GM12892 (cell line): ENCODE data around the gene TEX52.

Experiments
- POLR2A ChIP-seq: IDR thresholded peaks from 2 replicates; pipeline ENCODE4 v1.6.1; 2011; ENCODE audit warnings: low read depth, low read length, control low read depth
- POLR2AphosphoS5 ChIP-seq: IDR thresholded peaks from 2 replicates; pipeline ENCODE4 v1.6.1; 2011; ENCODE audit warnings: low read depth, low read length, control low read depth
- TAF1 ChIP-seq: IDR thresholded peaks from 2 replicates; pipeline ENCODE4 v1.6.1; 2011; ENCODE audit warnings: low read depth, mild to moderate bottlenecking, control low read depth, low read length, borderline replicate concordance

DNA sequence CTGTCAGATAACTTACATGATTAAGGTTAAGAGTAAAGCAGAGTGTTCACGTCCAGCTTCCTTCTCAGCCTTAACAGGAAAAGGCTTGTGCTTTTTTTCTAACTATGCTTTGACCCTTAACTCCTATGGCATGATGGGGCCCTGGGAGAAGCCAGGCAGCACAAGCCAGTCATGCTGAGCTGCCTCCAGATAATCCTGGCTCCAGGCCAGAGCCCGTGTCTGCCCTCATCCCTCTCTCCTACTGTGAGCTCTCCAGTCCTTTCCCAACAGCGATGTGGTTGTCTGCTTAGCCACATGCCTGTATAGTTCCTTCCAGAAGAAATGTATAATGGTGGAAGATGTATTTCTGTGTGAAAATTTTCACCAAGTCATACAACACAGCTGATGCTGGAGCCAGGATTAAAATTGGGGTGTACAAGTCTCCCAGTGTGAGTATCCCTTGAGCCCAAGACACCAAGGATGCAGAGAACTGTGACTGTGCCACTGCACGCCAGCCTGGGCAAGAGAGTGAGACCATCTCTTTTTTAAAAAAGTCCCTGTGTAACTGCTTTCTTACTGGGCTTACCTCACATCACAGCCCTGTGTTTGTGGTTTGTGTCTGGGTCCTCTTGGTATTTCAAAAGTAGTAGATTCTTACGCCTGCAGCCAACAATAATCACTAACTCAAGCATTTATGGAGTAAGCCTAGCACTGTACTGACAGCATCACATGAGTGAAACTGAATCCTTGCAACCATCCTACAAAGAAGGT lies 52.3 kb downstream of the TEX52 start:
- TF ChIP-seq POLR2AphosphoS5 (no peak), POLR2A (no peak; the same call in 1 of the 2 replicates), TAF1 (no peak)
